Activated naive CD8-positive, alpha-beta T cell treated with anti-CD3 and anti-CD28 coated beads, Interleukin-2, amount 10 ng/mL, durations not matched to agents 7 days and 5 days (primary cell): Measurements from ENCODE around the gene CXXC5. TPM values are rescaled to one million over a fixed set of nuclear protein-coding genes. Genes with fewer than 3 reads are reported as not detected.
"Not testable (repeated sequence)": the region's sequence is repeated elsewhere in the genome, so short reads cannot be mapped to it uniquely, and the experiment has no call there.

Source experiments
- ATAC-seq: fragments of 150-1000 bp; cut with Tn5 transposase; one replicate; pipeline ENCODE4 v1.10.0; 2021; ENCODE audit warnings: low read depth, moderate library complexity
- POLR2A ChIA-PET: fragments of 350-600 bp; sonication (Branson Sonifier 250); formaldehyde crosslinking; loops from one replicate; lab custom pipeline; 2021; ENCODE audit warnings: antibody characterized with exemption; lab: Charles Lee
- DNase-seq: peaks from one replicate; pipeline ENCODE4 v3.0.0; 2021
- H3K27ac Mint-ChIP-seq: one replicate; pipeline ENCODE4 v1.8.0; 2022; ENCODE audit warnings: mild to moderate bottlenecking, mixed read lengths
- H3K27me3 Mint-ChIP-seq: one replicate; pipeline ENCODE4 v1.8.0; 2022; ENCODE audit warnings: mild to moderate bottlenecking, moderate library complexity, mixed read lengths
- H3K36me3 Mint-ChIP-seq: one replicate; pipeline ENCODE4 v1.8.0; 2021; ENCODE audit warnings: mild to moderate bottlenecking, mixed read lengths
- H3K4me1 Mint-ChIP-seq: one replicate; pipeline ENCODE4 v1.8.0; 2021; ENCODE audit warnings: mixed read lengths
- H3K4me3 Mint-ChIP-seq: one replicate; pipeline ENCODE4 v1.8.0; 2022; ENCODE audit warnings: mild to moderate bottlenecking, moderate library complexity, mixed read lengths
- H3K9me3 Mint-ChIP-seq: one replicate; pipeline ENCODE4 v1.8.0; 2021; ENCODE audit warnings: mixed read lengths
- total RNA-seq, 2 experiments: library from RNA; stranded (reverse); gene quantifications; one replicate each; pipeline ENCODE4 v1.2.3, GENCODE V29; 2021

CXXC5 gene
- total RNA-seq, 2 experiments from 2014 or later, result 3.5 to 4.6 TPM

- POLR2A ChIA-PET, result no interaction called here
- H3K9me3 Mint-ChIP-seq, result peaks cover 6% of the 10 kb centered on the region
- DNase-seq (no peak), ATAC-seq (no peak)
- H3K27ac Mint-ChIP-seq, result no peak overlapping the region
- H3K4me1 Mint-ChIP-seq, result no peaks in the 10 kb centered on the region
- H3K27me3 Mint-ChIP-seq, result peaks cover 4% of the 10 kb centered on the region
- no peak overlapping the region for H3K4me3 Mint-ChIP-seq
- no peaks in the 10 kb centered on the region for H3K36me3 Mint-ChIP-seq
Measured at GRCh38 chr5:139723986-139724587, 75.9 kb downstream of the CXXC5 start.

GRCh38 chr5:139725073-139725830, 77.1 kb downstream of the CXXC5 start:
- DNase-seq (no peak), ATAC-seq (no peak)
- Mint-ChIP-seq H3K27ac (no peak overlapping the region), H3K27me3 (peaks cover 4% of the 10 kb centered on the region), H3K36me3 (no peaks in the 10 kb centered on the region), H3K4me1 (no peaks in the 10 kb centered on the region), H3K4me3 (no peak overlapping the region), H3K9me3 (peaks cover 3% of the 10 kb centered on the region)
- POLR2A ChIA-PET, result interaction anchor here (0.6 kb wide), 1 partner anchor 45 kb away, joined by 3 read pairs; no protein-coding TSS in a partner anchor

- ATAC-seq (no peak), DNase-seq (no peak)
- Mint-ChIP-seq H3K36me3 (no peaks in the 10 kb centered on the region), H3K4me3 (no peak overlapping the region), H3K27ac (no peak overlapping the region), H3K9me3 (no peaks in the 10 kb centered on the region), H3K27me3 (peaks cover 4% of the 10 kb centered on the region), H3K4me1 (no peaks in the 10 kb centered on the region)
- POLR2A ChIA-PET, result no interaction called here
Measured at GRCh38 chr5:139726248-139726647, 78.1 kb downstream of the CXXC5 start.

- DNase-seq, ATAC-seq, H3K4me1 Mint-ChIP-seq, POLR2A ChIA-PET, H3K36me3 Mint-ChIP-seq, H3K4me3 Mint-ChIP-seq, H3K9me3 Mint-ChIP-seq, H3K27me3 Mint-ChIP-seq, H3K27ac Mint-ChIP-seq: not testable (repeated sequence)
Measured at GRCh38 chr5:139727615-139728014, 79.5 kb downstream of the CXXC5 start.

- DNase-seq (no peak), ATAC-seq (no peak)
- Mint-ChIP-seq H3K9me3 (no peaks in the 10 kb centered on the region), H3K4me1 (no peaks in the 10 kb centered on the region), H3K36me3 (no peaks in the 10 kb centered on the region), H3K27me3 (no peaks in the 10 kb centered on the region), H3K4me3 (no peak overlapping the region), H3K27ac (no peak overlapping the region)
- POLR2A ChIA-PET, result no interaction called here
Measured at GRCh38 chr5:139731281-139731680, 83.1 kb downstream of the CXXC5 start.

- ATAC-seq, result no peak
- H3K36me3 Mint-ChIP-seq, result no peaks in the 10 kb centered on the region
- no peaks in the 10 kb centered on the region for H3K9me3 Mint-ChIP-seq
- H3K27ac Mint-ChIP-seq, result no peak overlapping the region
- DNase-seq, result no peak
- no peak overlapping the region for H3K4me3 Mint-ChIP-seq
- H3K27me3 Mint-ChIP-seq, result no peaks in the 10 kb centered on the region
- H3K4me1 Mint-ChIP-seq, result no peaks in the 10 kb centered on the region
- POLR2A ChIA-PET, result no interaction called here
Measured at GRCh38 chr5:139732019-139732418, 83.9 kb downstream of the CXXC5 start.

GRCh38 chr5:139733010-139733688, 85.0 kb downstream of the CXXC5 start:
- DNase-seq (no peak), ATAC-seq (no peak)
- Mint-ChIP-seq H3K4me1 (no peaks in the 10 kb centered on the region), H3K27me3 (no peaks in the 10 kb centered on the region), H3K4me3 (no peak overlapping the region), H3K36me3 (no peaks in the 10 kb centered on the region), H3K27ac (no peak overlapping the region), H3K9me3 (no peaks in the 10 kb centered on the region)
- POLR2A ChIA-PET, result no interaction called here

Other genes starting within 250 kb of the CXXC5 start
- 1 to 10 TPM; 6.3 to 6.4 TPM for gene SPATA24, start 244.3 kb upstream of the CXXC5 start, total RNA-seq
- 1 to 10 TPM; 4.2 to 5.7 TPM for gene DNAJC18, start 208.8 kb upstream of the CXXC5 start, total RNA-seq
- gene ECSCR, start 185.6 kb upstream of the CXXC5 start, total RNA-seq, result not detected
- gene SMIM33, start 177.3 kb upstream of the CXXC5 start, total RNA-seq, result under 1 TPM; 0.34 to 0.44 TPM
- 10 to 100 TPM; 63.6 to 68.4 TPM for gene STING1, start 165.6 kb upstream of the CXXC5 start, total RNA-seq
- 100 to 1,000 TPM; 200 to 217 TPM for gene UBE2D2, start 87.0 kb upstream of the CXXC5 start, total RNA-seq
- under 1 TPM; 0.08 to 0.09 TPM for gene PSD2, start 147.5 kb downstream of the CXXC5 start, total RNA-seq